ENCODE results near the gene ANKRD40CL.
"Not testable (repeated sequence)": the region's sequence is repeated elsewhere in the genome, so short reads cannot be mapped to it uniquely, and the experiment has no call there.

The ANKRD40CL gene

GRCh38 chr17:50767446-50767845 is at the start of gene ANKRD40CL:
ANKRD40CL (minus strand) TSS chr17:50767518; CDS start chr17:50766913, 605 bp downstream.
- no peak for DNase-seq (ENCODE audit: low spot score)

GRCh38 chr17:50816271-50816670 is 49.0 kb upstream of the ANKRD40CL start:
- no peak for DNase-seq (ENCODE audit: low spot score)

GRCh38 chr17:50815400-50815799 is 48.1 kb upstream of the ANKRD40CL start:
- DNase-seq (ENCODE audit: low spot score): no peak

- DNase-seq (ENCODE audit: low spot score): no peak
These were observed 46.3 kb upstream of the ANKRD40CL start for GRCh38 chr17:50813583-50813982.

GRCh38 chr17:50808888-50809287 is 41.6 kb upstream of the ANKRD40CL start:
- no peak for DNase-seq (ENCODE audit: low spot score)

- no peak for DNase-seq (ENCODE audit: low spot score)
These were observed 41.1 kb upstream of the ANKRD40CL start for GRCh38 chr17:50808413-50808812.

GRCh38 chr17:50807675-50808074 is 40.4 kb upstream of the ANKRD40CL start:
- DNase-seq (ENCODE audit: low spot score): no peak

- DNase-seq (ENCODE audit: low spot score): no peak
These were observed 39.7 kb upstream of the ANKRD40CL start for GRCh38 chr17:50807009-50807408.

GRCh38 chr17:50806141-50806643 is 38.9 kb upstream of the ANKRD40CL start:
- DNase-seq (ENCODE audit: low spot score): no peak

GRCh38 chr17:50805486-50805885 is 38.2 kb upstream of the ANKRD40CL start:
- no peak for DNase-seq (ENCODE audit: low spot score)

GRCh38 chr17:50804749-50805475 is 37.6 kb upstream of the ANKRD40CL start:
- not testable (repeated sequence) for DNase-seq (ENCODE audit: low spot score)

GRCh38 chr17:50803676-50804075 is 36.4 kb upstream of the ANKRD40CL start:
- no peak for DNase-seq (ENCODE audit: low spot score)

GRCh38 chr17:50802609-50803571 is 35.6 kb upstream of the ANKRD40CL start:
- DNase-seq (ENCODE audit: low spot score): no peak

- DNase-seq (ENCODE audit: low spot score): no peak
These were observed 32.9 kb upstream of the ANKRD40CL start for GRCh38 chr17:50800196-50800700.

GRCh38 chr17:50799582-50799981 is 32.3 kb upstream of the ANKRD40CL start:
- no peak for DNase-seq (ENCODE audit: low spot score)

- DNase-seq (ENCODE audit: low spot score): no peak
These were observed 31.3 kb upstream of the ANKRD40CL start for GRCh38 chr17:50798424-50799288.

GRCh38 chr17:50797135-50797810 is 30.0 kb upstream of the ANKRD40CL start:
- DNase-seq (ENCODE audit: low spot score): no peak

GRCh38 chr17:50794361-50794760 is 27.0 kb upstream of the ANKRD40CL start:
- DNase-seq (ENCODE audit: low spot score): no peak

GRCh38 chr17:50793007-50793406 is 25.7 kb upstream of the ANKRD40CL start:
- DNase-seq (ENCODE audit: low spot score): no peak

- DNase-seq (ENCODE audit: low spot score): no peak
These were observed 24.8 kb upstream of the ANKRD40CL start for GRCh38 chr17:50792132-50792531.

GRCh38 chr17:50790618-50791017 is 23.3 kb upstream of the ANKRD40CL start:
- DNase-seq (ENCODE audit: low spot score): no peak
